ENCODE data around the gene KCNQ5.

DNA sequence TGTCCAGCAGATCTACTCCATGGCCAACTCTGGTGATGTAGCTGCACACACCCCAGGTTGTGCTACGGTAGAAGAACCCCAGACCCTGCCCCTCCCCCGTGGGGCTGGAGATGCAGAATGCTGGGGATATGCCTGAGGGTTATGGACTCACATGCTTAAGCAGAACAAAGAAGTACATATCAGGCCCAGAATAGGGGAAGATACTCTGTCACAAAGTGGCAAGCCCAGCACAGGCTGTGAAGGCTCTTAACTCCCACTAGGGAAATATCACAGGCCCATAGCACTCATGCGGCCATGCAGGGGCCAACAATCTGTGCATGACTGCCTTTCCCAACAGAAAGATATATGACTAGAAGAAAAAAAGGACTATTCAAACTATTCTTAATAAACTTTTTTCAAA, 234.9 kb downstream of the KCNQ5 start:
- TF ChIP-seq EZH2 (IDR thresholded peaks at IDR 0.05): no peak
- TF ChIP-seq, protein P1, sequence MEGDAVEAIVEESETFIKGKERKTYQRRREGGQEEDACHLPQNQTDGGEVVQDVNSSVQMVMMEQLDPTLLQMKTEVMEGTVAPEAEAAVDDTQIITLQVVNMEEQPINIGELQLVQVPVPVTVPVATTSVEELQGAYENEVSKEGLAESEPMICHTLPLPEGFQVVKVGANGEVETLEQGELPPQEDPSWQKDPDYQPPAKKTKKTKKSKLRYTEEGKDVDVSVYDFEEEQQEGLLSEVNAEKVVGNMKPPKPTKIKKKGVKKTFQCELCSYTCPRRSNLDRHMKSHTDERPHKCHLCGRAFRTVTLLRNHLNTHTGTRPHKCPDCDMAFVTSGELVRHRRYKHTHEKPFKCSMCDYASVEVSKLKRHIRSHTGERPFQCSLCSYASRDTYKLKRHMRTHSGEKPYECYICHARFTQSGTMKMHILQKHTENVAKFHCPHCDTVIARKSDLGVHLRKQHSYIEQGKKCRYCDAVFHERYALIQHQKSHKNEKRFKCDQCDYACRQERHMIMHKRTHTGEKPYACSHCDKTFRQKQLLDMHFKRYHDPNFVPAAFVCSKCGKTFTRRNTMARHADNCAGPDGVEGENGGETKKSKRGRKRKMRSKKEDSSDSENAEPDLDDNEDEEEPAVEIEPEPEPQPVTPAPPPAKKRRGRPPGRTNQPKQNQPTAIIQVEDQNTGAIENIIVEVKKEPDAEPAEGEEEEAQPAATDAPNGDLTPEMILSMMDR (IDR thresholded peaks at IDR 0.05): no peak
